Measurements from ENCODE around the gene MYRFL.
"Not testable (repeated sequence)": the region's sequence is repeated elsewhere in the genome, so short reads cannot be mapped to it uniquely, and the experiment has no call there.

The MYRFL gene

GRCh38 chr12:69988481-69989321 is 163.7 kb downstream of the MYRFL start:
- no peak for DNase-seq (ENCODE audit: low spot score)

GRCh38 chr12:69991690-69992288 is 166.8 kb downstream of the MYRFL start:
- DNase-seq (ENCODE audit: low spot score): no peak

- no peak for DNase-seq (ENCODE audit: low spot score)
These were observed 168.4 kb downstream of the MYRFL start for GRCh38 chr12:69993433-69993832.

GRCh38 chr12:69994086-69994485 is 169.1 kb downstream of the MYRFL start:
- not testable (repeated sequence) for DNase-seq (ENCODE audit: low spot score)

- DNase-seq (ENCODE audit: low spot score): no peak
These were observed 169.7 kb downstream of the MYRFL start for GRCh38 chr12:69994724-69995173.

GRCh38 chr12:69996241-69996640 is 171.2 kb downstream of the MYRFL start:
- no peak for DNase-seq (ENCODE audit: low spot score)

- no peak for DNase-seq (ENCODE audit: low spot score)
These were observed 171.7 kb downstream of the MYRFL start for GRCh38 chr12:69996722-69997121.

- no peak for DNase-seq (ENCODE audit: low spot score)
These were observed 173.0 kb downstream of the MYRFL start for GRCh38 chr12:69998011-69998410.

- no peak for DNase-seq (ENCODE audit: low spot score)
These were observed 173.9 kb downstream of the MYRFL start for GRCh38 chr12:69998922-69999321.

- no peak for DNase-seq (ENCODE audit: low spot score)
These were observed 174.5 kb downstream of the MYRFL start for GRCh38 chr12:69999561-69999960.

- no peak for DNase-seq (ENCODE audit: low spot score)
These were observed 177.3 kb downstream of the MYRFL start for GRCh38 chr12:70002097-70002911.

- no peak for DNase-seq (ENCODE audit: low spot score)
These were observed 177.9 kb downstream of the MYRFL start for GRCh38 chr12:70002912-70003255.

- no peak for DNase-seq (ENCODE audit: low spot score)
These were observed 181.0 kb downstream of the MYRFL start for GRCh38 chr12:70005864-70006618.

- no peak for DNase-seq (ENCODE audit: low spot score)
These were observed 181.6 kb downstream of the MYRFL start for GRCh38 chr12:70006619-70006973.

- DNase-seq (ENCODE audit: low spot score): no peak
These were observed 182.7 kb downstream of the MYRFL start for GRCh38 chr12:70007687-70008086.
